HEK293 (cell line): ENCODE measurements around the gene MPPED1.

Source experiments
- ZNF202 ChIP-seq: fragments of 450-650 bp; formaldehyde crosslinking; IDR thresholded peaks from 2 replicates; pipeline ENCODE4 v1.5.1; 2016; ENCODE audit warnings: missing biosample characterization, missing genetic modification characterization, borderline replicate concordance
- ZNF549 ChIP-seq: fragments of 450-650 bp; IDR thresholded peaks from 2 replicates; pipeline ENCODE4 v1.5.1; 2018; ENCODE audit warnings: missing biosample characterization, missing genetic modification characterization, mild to moderate bottlenecking, inconsistent platforms, moderate library complexity
- TF ChIP-seq, protein P1 (sequence below): fragments of 450-650 bp; formaldehyde crosslinking; IDR thresholded peaks from 2 replicates; pipeline ENCODE4 v1.5.1; 2016; ENCODE audit warnings: missing biosample characterization, missing genetic modification characterization

GRCh38 chr22:43385770-43386641, 25.8 kb upstream of the MPPED1 start:
- TF ChIP-seq ZNF202 (tag by site-specific recombination) (no peak), ZNF549 (tag by site-specific recombination) (no peak)
- TF ChIP-seq, protein P1, sequence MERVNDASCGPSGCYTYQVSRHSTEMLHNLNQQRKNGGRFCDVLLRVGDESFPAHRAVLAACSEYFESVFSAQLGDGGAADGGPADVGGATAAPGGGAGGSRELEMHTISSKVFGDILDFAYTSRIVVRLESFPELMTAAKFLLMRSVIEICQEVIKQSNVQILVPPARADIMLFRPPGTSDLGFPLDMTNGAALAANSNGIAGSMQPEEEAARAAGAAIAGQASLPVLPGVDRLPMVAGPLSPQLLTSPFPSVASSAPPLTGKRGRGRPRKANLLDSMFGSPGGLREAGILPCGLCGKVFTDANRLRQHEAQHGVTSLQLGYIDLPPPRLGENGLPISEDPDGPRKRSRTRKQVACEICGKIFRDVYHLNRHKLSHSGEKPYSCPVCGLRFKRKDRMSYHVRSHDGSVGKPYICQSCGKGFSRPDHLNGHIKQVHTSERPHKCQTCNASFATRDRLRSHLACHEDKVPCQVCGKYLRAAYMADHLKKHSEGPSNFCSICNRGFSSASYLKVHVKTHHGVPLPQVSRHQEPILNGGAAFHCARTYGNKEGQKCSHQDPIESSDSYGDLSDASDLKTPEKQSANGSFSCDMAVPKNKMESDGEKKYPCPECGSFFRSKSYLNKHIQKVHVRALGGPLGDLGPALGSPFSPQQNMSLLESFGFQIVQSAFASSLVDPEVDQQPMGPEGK (tag by site-specific recombination), result no peak
